Kidney (tissue), 14 donors: ENCODE data around the gene GLIPR1L2. TPM values are rescaled to one million over a fixed set of nuclear protein-coding genes. Genes with fewer than 3 reads are reported as not detected.

Experiments
- DNase-seq, 5 donors: peaks; one replicate each; pipeline ENCODE4 v3.0.0-alpha.2; 2013 to 2020
- FAIRE-seq: peaks from 2 replicates; lab custom pipeline; 2012; peaks lifted over from hg19 to GRCh38; lab: Jason Lieb, UNC
- H3K27ac ChIP-seq, 2 donors: one replicate each; pipeline ENCODE4 v1.7.0; 2013; ENCODE audit warnings: low read depth in 2 of 2, low read length in 2 of 2, inconsistent platforms in 1 of 2
- H3K27me3 ChIP-seq: one replicate; pipeline ENCODE4 v1.7.1; 2013; ENCODE audit warnings: low read length, inconsistent platforms; ENCODE audit not compliant: control insufficient read depth, insufficient read depth
- H3K36me3 ChIP-seq, 3 donors: one replicate each; pipeline versions ENCODE4 v1.7.0 to v1.7.1; 2013; ENCODE audit warnings: low read length in 3 of 3, control low read depth in 1 of 3, inconsistent platforms in 1 of 3; ENCODE audit not compliant: insufficient read depth in 3 of 3, control insufficient read depth in 2 of 3
- H3K4me1 ChIP-seq, 3 donors: one replicate each; pipeline versions ENCODE4 v1.7.0 to v1.7.1; 2013; ENCODE audit warnings: low read length in 3 of 3, inconsistent platforms in 1 of 3, low read depth in 1 of 3; ENCODE audit not compliant: control insufficient read depth in 2 of 3, insufficient read depth in 2 of 3
- H3K4me3 ChIP-seq, 3 donors: one replicate each; pipeline versions ENCODE4 v1.7.0 to v1.8.1; 2013; ENCODE audit warnings: low read length in 3 of 3, control low read depth in 1 of 3, inconsistent platforms in 1 of 3
- H3K9ac ChIP-seq, 3 donors: one replicate each; pipeline versions ENCODE4 v1.7.0 to v1.7.1; 2013; ENCODE audit warnings: low read length in 3 of 3, control low read depth in 1 of 3, inconsistent platforms in 1 of 3
- H3K9me3 ChIP-seq, 3 donors: one replicate each; pipeline versions ENCODE4 v1.7.0 to v1.7.1; 2013; ENCODE audit warnings: low read length in 3 of 3, control low read depth in 1 of 3, inconsistent platforms in 1 of 3; ENCODE audit not compliant: control insufficient read depth in 2 of 3, insufficient read depth in 1 of 3
- intact Hi-C: fragments of 100-400 bp; cut with DNase I; formaldehyde crosslinking; loops from one replicate; pipeline ENCODE4 v1.11.1; 2022
- polyA plus RNA-seq: library from polyadenylated mRNA; stranded (reverse); fragments of 350-450 nt; fragmentation: Illumina TruSeq; extraction: RNeasy Lipid Tissue Mini Kit (QIAGEN cat#74804); gene quantifications from one replicate; pipeline ENCODE4 v1.2.3, GENCODE V29; 2014; ENCODE audit warnings: low read depth, low replicate concordance; ENCODE audit not compliant: insufficient read depth
- total RNA-seq: library from RNA; stranded (reverse); fragmentation: NEBNext Ultra II Directional; extraction: Animal tissue kit (Norgen Biotek cat#: 25700); gene quantifications from one replicate; pipeline ENCODE4 v1.2.1, GENCODE V29; 2021
- TF ChIP-seq, protein P1 (sequence below): IDR thresholded peaks from 3 replicates; pipeline ENCODE4 v1.5.1; 2012; ENCODE audit warnings: mild to moderate bottlenecking, moderate library complexity, borderline replicate concordance; ENCODE audit not compliant: insufficient read depth; ENCODE audit errors: extremely low read depth
- donor health status: control.
- donor health status: control.
- donor health status: control.
- donor health status: control.
- donor health status: control.
- donor health status: DM: yes; HTN: yes; CAD: no.
- donor health status: Normal renal cell carcinoma (clear cell type).

GLIPR1L2 gene
- total and polyA plus RNA-seq, 2 donors from 2014 or later, result 0.65 to 1.1 TPM

DNA sequence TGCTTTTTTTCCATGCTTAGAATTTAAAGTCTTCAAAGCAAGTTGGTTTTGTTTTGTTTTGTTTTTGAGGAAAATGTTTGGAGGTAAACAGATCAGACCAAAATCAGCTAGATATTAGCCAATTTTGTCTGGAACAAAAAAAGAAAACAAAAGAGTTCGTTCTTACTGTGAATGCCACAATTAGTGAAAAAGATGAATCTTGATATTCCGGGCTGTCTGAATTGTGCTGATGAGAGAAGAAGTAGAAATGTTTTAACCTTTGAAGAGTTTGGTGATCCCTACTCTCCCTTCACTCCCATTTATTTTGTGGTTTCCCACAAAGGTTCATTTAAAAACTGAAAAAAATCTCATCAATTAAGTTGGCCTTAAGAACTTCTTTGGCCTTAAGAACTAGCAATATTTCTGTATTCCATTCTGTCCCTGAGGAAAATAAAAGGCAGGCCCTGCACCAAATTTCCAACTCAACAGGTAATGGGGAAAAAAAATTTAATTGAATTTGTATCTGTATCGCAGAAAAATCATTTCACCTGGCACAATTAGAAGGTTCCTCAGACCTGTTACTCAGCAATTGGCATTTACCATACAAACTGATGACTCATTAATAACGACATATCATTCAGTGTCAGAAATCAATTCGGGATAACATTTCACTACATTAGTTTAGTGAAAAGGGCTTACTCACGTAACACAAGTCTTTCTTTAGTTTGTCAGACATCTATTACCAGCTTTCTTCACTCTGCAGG is 562 bp upstream of the GLIPR1L2 start:
- no peaks in the 10 kb centered on the region for H3K27me3 ChIP-seq
- peak overlapping the region; percentile 86 to 90 for H3K27ac ChIP-seq
- H3K4me1 ChIP-seq, result peaks cover 0 to 11% (median 0%) of the 10 kb centered on the region in 3 donors
- H3K9ac ChIP-seq, result peak overlapping the region; percentile 55 to 81 (median 56)
- H3K9me3 ChIP-seq, result no peaks in the 10 kb centered on the region
- FAIRE-seq, result peak; percentile 60
- DNase-seq, result peak in 1 of 5 donors; percentile 1
- TF ChIP-seq, protein P1, sequence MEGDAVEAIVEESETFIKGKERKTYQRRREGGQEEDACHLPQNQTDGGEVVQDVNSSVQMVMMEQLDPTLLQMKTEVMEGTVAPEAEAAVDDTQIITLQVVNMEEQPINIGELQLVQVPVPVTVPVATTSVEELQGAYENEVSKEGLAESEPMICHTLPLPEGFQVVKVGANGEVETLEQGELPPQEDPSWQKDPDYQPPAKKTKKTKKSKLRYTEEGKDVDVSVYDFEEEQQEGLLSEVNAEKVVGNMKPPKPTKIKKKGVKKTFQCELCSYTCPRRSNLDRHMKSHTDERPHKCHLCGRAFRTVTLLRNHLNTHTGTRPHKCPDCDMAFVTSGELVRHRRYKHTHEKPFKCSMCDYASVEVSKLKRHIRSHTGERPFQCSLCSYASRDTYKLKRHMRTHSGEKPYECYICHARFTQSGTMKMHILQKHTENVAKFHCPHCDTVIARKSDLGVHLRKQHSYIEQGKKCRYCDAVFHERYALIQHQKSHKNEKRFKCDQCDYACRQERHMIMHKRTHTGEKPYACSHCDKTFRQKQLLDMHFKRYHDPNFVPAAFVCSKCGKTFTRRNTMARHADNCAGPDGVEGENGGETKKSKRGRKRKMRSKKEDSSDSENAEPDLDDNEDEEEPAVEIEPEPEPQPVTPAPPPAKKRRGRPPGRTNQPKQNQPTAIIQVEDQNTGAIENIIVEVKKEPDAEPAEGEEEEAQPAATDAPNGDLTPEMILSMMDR, result no peak
- H3K4me3 ChIP-seq, result peak overlapping the region; percentile 83 to 98 (median 94)
- no peaks in the 10 kb centered on the region for H3K36me3 ChIP-seq
- intact Hi-C loops, result no loop called here

GRCh38 chr12:75404231-75404630 is 13.3 kb downstream of the GLIPR1L2 start:
- no peak for FAIRE-seq

GRCh38 chr12:75407683-75408082 is 16.8 kb downstream of the GLIPR1L2 start:
- DNase-seq, result no peak
- FAIRE-seq, result no peak
- intact Hi-C loops, result no loop called here

More at GRCh38 chr12:75404231-75404630, 13.3 kb downstream of the GLIPR1L2 start:
- Histone ChIP-seq H3K27ac (no peak overlapping the region), H3K4me1 (no peaks in the 10 kb centered on the region), H3K4me3 (no peak overlapping the region), H3K36me3 (no peaks in the 10 kb centered on the region), H3K27me3 (no peaks in the 10 kb centered on the region), H3K9me3 (no peaks in the 10 kb centered on the region), H3K9ac (no peak overlapping the region)
- intact Hi-C loops, result no loop called here
- no peak for DNase-seq
- TF ChIP-seq, protein P1, result no peak

More at GRCh38 chr12:75407683-75408082, 16.8 kb downstream of the GLIPR1L2 start:
- H3K9ac ChIP-seq, result no peak overlapping the region
- H3K4me1 ChIP-seq, result no peaks in the 10 kb centered on the region
- H3K27me3 ChIP-seq, result no peaks in the 10 kb centered on the region
- H3K4me3 ChIP-seq, result no peak overlapping the region
- no peak overlapping the region for H3K27ac ChIP-seq
- TF ChIP-seq, protein P1, result no peak
- no peaks in the 10 kb centered on the region for H3K36me3 ChIP-seq
- no peaks in the 10 kb centered on the region for H3K9me3 ChIP-seq
